Trophoblast cell (in vitro differentiated cells and primary cell): ENCODE results near the gene DPEP3.

ENCODE experiments used
- DNase-seq, 2 donors: peaks; one replicate each; pipeline ENCODE4 v3.0.0-alpha.2; 2016
- H2AFZ ChIP-seq: 2 replicates; pipeline ENCODE4 v1.6.1; 2013; ENCODE audit warnings: low read length, moderate library complexity, mild to moderate bottlenecking; ENCODE audit not compliant: insufficient read depth, poor library complexity
- H2AK5ac ChIP-seq: 2 replicates; pipeline ENCODE4 v1.6.1; 2013; ENCODE audit warnings: mild to moderate bottlenecking, low read length
- H2BK120ac ChIP-seq: 2 replicates; pipeline ENCODE4 v1.6.1; 2013; ENCODE audit warnings: low read length, mild to moderate bottlenecking, moderate library complexity; ENCODE audit not compliant: insufficient read depth, poor library complexity
- H2BK12ac ChIP-seq: 2 replicates; pipeline ENCODE4 v1.6.1; 2013; ENCODE audit warnings: mild to moderate bottlenecking, low read length, moderate library complexity
- H2BK5ac ChIP-seq: 2 replicates; pipeline ENCODE4 v1.6.1; 2013; ENCODE audit warnings: low read length, low read depth, moderate library complexity, mild to moderate bottlenecking; ENCODE audit not compliant: poor library complexity
- H3K14ac ChIP-seq: 2 replicates; pipeline ENCODE4 v1.6.1; 2013; ENCODE audit warnings: mild to moderate bottlenecking, low read length
- H3K18ac ChIP-seq: 2 replicates; pipeline ENCODE4 v1.6.1; 2013; ENCODE audit warnings: mild to moderate bottlenecking, low read length
- H3K23ac ChIP-seq: 2 replicates; pipeline ENCODE4 v1.6.1; 2013; ENCODE audit warnings: low read length
- H3K27ac ChIP-seq: 2 replicates; pipeline ENCODE4 v1.5.1; 2013; ENCODE audit warnings: low read depth, mild to moderate bottlenecking, inconsistent platforms, low read length, moderate library complexity
- H3K27me3 ChIP-seq: 2 replicates; pipeline ENCODE4 v1.6.1; 2013; ENCODE audit warnings: inconsistent platforms, mild to moderate bottlenecking, low read length, moderate library complexity; ENCODE audit not compliant: insufficient read depth
- H3K36me3 ChIP-seq, 2 experiments: 1 replicate in 1 of 2; 2 replicates in 1 of 2; pipeline ENCODE4 v1.6.1; 2013; ENCODE audit warnings: low read length in 2 of 2, mild to moderate bottlenecking in 2 of 2, moderate library complexity in 1 of 2; ENCODE audit not compliant: insufficient read depth in 2 of 2, control insufficient read depth in 1 of 2
- H3K4ac ChIP-seq: 2 replicates; pipeline ENCODE4 v1.6.1; 2013; ENCODE audit warnings: low read depth, mild to moderate bottlenecking, low read length, moderate library complexity
- H3K4me1 ChIP-seq, 2 experiments: 1 replicate in 1 of 2; 2 replicates in 1 of 2; pipeline ENCODE4 v1.6.1; 2013; ENCODE audit warnings: low read length in 2 of 2, mild to moderate bottlenecking in 2 of 2, moderate library complexity in 1 of 2; ENCODE audit not compliant: insufficient read depth in 2 of 2, control insufficient read depth in 1 of 2
- H3K4me2 ChIP-seq: 2 replicates; pipeline ENCODE4 v1.6.1; 2013; ENCODE audit warnings: inconsistent platforms, mild to moderate bottlenecking, low read length, moderate library complexity
- H3K4me3 ChIP-seq: 2 replicates; pipeline ENCODE4 v1.5.1; 2013; ENCODE audit warnings: mild to moderate bottlenecking, low read depth, low read length, inconsistent platforms
- H3K79me1 ChIP-seq: one replicate; pipeline ENCODE4 v1.6.1; 2013; ENCODE audit warnings: low read length
- H3K79me2 ChIP-seq: 2 replicates; pipeline ENCODE4 v1.6.1; 2013; ENCODE audit warnings: low read length, mild to moderate bottlenecking; ENCODE audit not compliant: control insufficient read depth, insufficient read depth, poor library complexity
- H3K9ac ChIP-seq: 2 replicates; pipeline ENCODE4 v1.6.1; 2013; ENCODE audit warnings: mild to moderate bottlenecking, low read length
- H3K9me3 ChIP-seq: 2 replicates; pipeline ENCODE4 v1.6.1; 2013; ENCODE audit warnings: low read depth, mild to moderate bottlenecking, control low read depth, inconsistent platforms, low read length; ENCODE audit not compliant: insufficient read depth
- H4K12ac ChIP-seq: 2 replicates; pipeline ENCODE4 v1.6.1; 2013; ENCODE audit warnings: low read depth, mild to moderate bottlenecking, low read length, moderate library complexity
- H4K8ac ChIP-seq: 2 replicates; pipeline ENCODE4 v1.6.1; 2013; ENCODE audit warnings: low read depth, mild to moderate bottlenecking, low read length, moderate library complexity
- H4K91ac ChIP-seq: one replicate; pipeline ENCODE4 v1.6.1; 2013; ENCODE audit warnings: low read depth, mild to moderate bottlenecking, low read length, moderate library complexity
- WGBS: extraction: QIAGEN DNeasy Blood & Tissue Kit; methylation state at CpG from one replicate; pipeline ENCODE4 v1.1.7; 2013; ENCODE audit warnings: missing lambda C conversion rate; ENCODE audit not compliant: insufficient read length, insufficient coverage; ENCODE audit errors: extremely low coverage; 5-methylcytosine and 5-hydroxymethylcytosine counted together

The DPEP3 gene

GRCh38 chr16:67967958-67968399, 12.3 kb downstream of the DPEP3 start:
- Histone ChIP-seq H3K9ac (peak overlapping the region; percentile 81), H3K18ac (peak overlapping the region; percentile 77), H3K79me1 (peaks cover 30% of the 10 kb centered on the region), H3K9me3 (no peaks in the 10 kb centered on the region), H3K4ac (peak overlapping the region; percentile 84), H2BK120ac (peak overlapping the region; percentile 89), H3K4me2 (peak overlapping the region; percentile 64), H2BK12ac (peak overlapping the region; percentile 7), H4K91ac (peak overlapping the region; percentile 98), H3K14ac (peak overlapping the region; percentile 93), H3K4me3 (peak overlapping the region; percentile 85), H3K79me2 (peaks cover 29% of the 10 kb centered on the region), H2AK5ac (peak overlapping the region; percentile 75), H4K8ac (peak overlapping the region; percentile 92), H3K27me3 (no peaks in the 10 kb centered on the region), H3K27ac (peak overlapping the region; percentile 88), H2AFZ (peak overlapping the region; percentile 68), H2BK5ac (peak overlapping the region; percentile 70), H3K4me1 (peaks cover 28 to 29% of the 10 kb centered on the region in 2 experiments), H4K12ac (peak overlapping the region; percentile 92), H3K36me3 (peaks cover 19 to 26% of the 10 kb centered on the region in 2 experiments), H3K23ac (no peak overlapping the region)
- DNase-seq = peak; percentile 17 to 55
- no CpG with 5 or more reads among the region's 45 CpGs for WGBS

GRCh38 chr16:67967183-67967957, 12.9 kb downstream of the DPEP3 start:
- H3K79me1 ChIP-seq = peaks cover 30% of the 10 kb centered on the region
- H3K4ac ChIP-seq = peak overlapping the region; percentile 84
- no CpG with 5 or more reads among the region's 18 CpGs for WGBS
- peak overlapping the region; percentile 98 for H4K91ac ChIP-seq
- H3K27ac ChIP-seq = peak overlapping the region; percentile 91
- no peak overlapping the region for H2AFZ ChIP-seq
- H3K4me3 ChIP-seq = peak overlapping the region; percentile 85
- peaks cover 23 to 32% of the 10 kb centered on the region in 2 experiments for H3K36me3 ChIP-seq
- H2BK5ac ChIP-seq = peak overlapping the region; percentile 70
- peak overlapping the region; percentile 92 for H4K8ac ChIP-seq
- peak overlapping the region; percentile 81 for H3K9ac ChIP-seq
- H3K4me2 ChIP-seq = peak overlapping the region; percentile 64
- peak overlapping the region; percentile 89 for H2BK120ac ChIP-seq
- peak overlapping the region; percentile 75 for H2AK5ac ChIP-seq
- peak overlapping the region; percentile 92 for H3K18ac ChIP-seq
- DNase-seq = peak; percentile 16 to 48
- peaks cover 28 to 29% of the 10 kb centered on the region in 2 experiments for H3K4me1 ChIP-seq
- peak overlapping the region; percentile 14 for H4K12ac ChIP-seq
- no peak overlapping the region for H3K23ac ChIP-seq
- H3K27me3 ChIP-seq = no peaks in the 10 kb centered on the region
- peak overlapping the region; percentile 93 for H3K14ac ChIP-seq
- H3K9me3 ChIP-seq = no peaks in the 10 kb centered on the region
- peak overlapping the region; percentile 3 for H2BK12ac ChIP-seq
- H3K79me2 ChIP-seq = peaks cover 29% of the 10 kb centered on the region

- Histone ChIP-seq H3K27me3 (no peaks in the 10 kb centered on the region), H3K9ac (peak overlapping the region; percentile 0), H2AK5ac (peak overlapping the region; percentile 93), H3K14ac (peak overlapping the region; percentile 92), H2BK12ac (peak overlapping the region; percentile 8), H2BK120ac (peak overlapping the region; percentile 87), H4K91ac (peak overlapping the region; percentile 95), H3K79me2 (peaks cover 29% of the 10 kb centered on the region), H3K27ac (peak overlapping the region; percentile 91), H2BK5ac (peak overlapping the region; percentile 91), H3K36me3 (peaks cover 30 to 39% of the 10 kb centered on the region in 2 experiments), H3K4me3 (peak overlapping the region; percentile 85), H3K79me1 (peaks cover 30% of the 10 kb centered on the region), H4K12ac (peak overlapping the region; percentile 85), H3K23ac (no peak overlapping the region), H3K4me2 (peak overlapping the region; percentile 64), H2AFZ (peak overlapping the region; percentile 28), H3K4me1 (peaks cover 28 to 29% of the 10 kb centered on the region in 2 experiments), H3K9me3 (no peaks in the 10 kb centered on the region), H3K18ac (peak overlapping the region; percentile 92), H4K8ac (peak overlapping the region; percentile 93), H3K4ac (peak overlapping the region; percentile 84)
- no CpG with 5 or more reads among the region's 3 CpGs for WGBS
- peak; percentile 33 to 47 for DNase-seq
Observed at GRCh38 chr16:67966549-67967182, 13.6 kb downstream of the DPEP3 start.

- H2BK120ac ChIP-seq = peak overlapping the region; percentile 87
- H3K18ac ChIP-seq = peak overlapping the region; percentile 92
- peak overlapping the region; percentile 95 for H4K91ac ChIP-seq
- H2AFZ ChIP-seq = peak overlapping the region; percentile 28
- peak overlapping the region; percentile 91 for H2BK5ac ChIP-seq
- peaks cover 29% of the 10 kb centered on the region for H3K79me2 ChIP-seq
- H3K14ac ChIP-seq = peak overlapping the region; percentile 92
- peak overlapping the region; percentile 85 for H4K12ac ChIP-seq
- H4K8ac ChIP-seq = peak overlapping the region; percentile 93
- peak overlapping the region; percentile 24 for H3K9ac ChIP-seq
- H3K4me2 ChIP-seq = peak overlapping the region; percentile 64
- peak overlapping the region; percentile 90 for H3K4ac ChIP-seq
- peak overlapping the region; percentile 43 for H2BK12ac ChIP-seq
- no peak overlapping the region for H3K4me3 ChIP-seq
- peak overlapping the region; percentile 93 for H2AK5ac ChIP-seq
- peaks cover 36 to 47% of the 10 kb centered on the region in 2 experiments for H3K36me3 ChIP-seq
- H3K27me3 ChIP-seq = no peaks in the 10 kb centered on the region
- DNase-seq = peak; percentile 58 to 67
- peaks cover 28 to 29% of the 10 kb centered on the region in 2 experiments for H3K4me1 ChIP-seq
- WGBS = no CpG with 5 or more reads among the region's 11 CpGs
- H3K9me3 ChIP-seq = no peaks in the 10 kb centered on the region
- peak overlapping the region; percentile 91 for H3K27ac ChIP-seq
- H3K23ac ChIP-seq = no peak overlapping the region
- H3K79me1 ChIP-seq = peaks cover 30% of the 10 kb centered on the region
Observed at GRCh38 chr16:67965668-67966548, 14.4 kb downstream of the DPEP3 start.
